CD4-positive, alpha-beta T cell (primary cell): ENCODE data around the gene ZFP69. TPM values are rescaled to one million over a fixed set of nuclear protein-coding genes. Genes with fewer than 3 reads are reported as not detected.

ENCODE experiments used
- ATAC-seq: fragments of 200-7000 bp; cut with Tn5 transposase; one replicate; pipeline ENCODE4 v1.10.0; 2022; ENCODE audit warnings: mild to moderate bottlenecking; ENCODE audit not compliant: poor library complexity
- CTCF ChIA-PET: fragments of 350-600 bp; sonication (Branson Sonifier 250); formaldehyde crosslinking; loops from one replicate; lab custom pipeline; 2021; ENCODE audit warnings: antibody characterized with exemption, inconsistent platforms; lab: Charles Lee
- POLR2A ChIA-PET: fragments of 350-600 bp; sonication (Branson Sonifier 250); formaldehyde crosslinking; loops from one replicate; lab custom pipeline; 2021; ENCODE audit warnings: antibody characterized with exemption, inconsistent platforms; lab: Charles Lee
- DNase-seq, 14 experiments: peaks; one replicate each; pipeline ENCODE4 v3.0.0-alpha.2; 2013 to 2020; ENCODE audit warnings: mixed read lengths in 2 of 14
- H3K27ac ChIP-seq, 2 donors: one replicate each; pipeline versions ENCODE4 v1.5.1 to v1.7.0; 2013; ENCODE audit warnings: low read length in 2 of 2, low read depth in 1 of 2, mild to moderate bottlenecking in 1 of 2
- H3K27me3 ChIP-seq, 2 experiments: 1 replicate in 1 of 2; 2 replicates in 1 of 2; pipeline versions ENCODE4 v1.6.1 to v1.7.0; 2013; ENCODE audit warnings: low read length in 2 of 2, control low read depth in 1 of 2, mild to moderate bottlenecking in 1 of 2, moderate library complexity in 1 of 2; ENCODE audit not compliant: insufficient read depth in 2 of 2, control insufficient read depth in 1 of 2
- H3K36me3 ChIP-seq: one replicate; pipeline ENCODE4 v1.6.1; 2013; ENCODE audit warnings: low read length, control low read depth; ENCODE audit not compliant: insufficient read depth
- H3K4me1 ChIP-seq: one replicate; pipeline ENCODE4 v1.6.1; 2013; ENCODE audit warnings: low read length, control low read depth; ENCODE audit not compliant: insufficient read depth
- H3K4me3 ChIP-seq: one replicate; pipeline ENCODE4 v1.5.1; 2013; ENCODE audit warnings: mild to moderate bottlenecking, low read length, moderate library complexity
- H3K9me3 ChIP-seq, 2 experiments: 1 replicate in 1 of 2; 2 replicates in 1 of 2; pipeline versions ENCODE4 v1.6.1 to v1.7.0; 2013; ENCODE audit warnings: low read length in 2 of 2, mild to moderate bottlenecking in 2 of 2, control low read depth in 1 of 2, moderate library complexity in 1 of 2; ENCODE audit not compliant: control insufficient read depth in 1 of 2, insufficient read depth in 1 of 2
- H3K27ac Mint-ChIP-seq: one replicate; pipeline ENCODE4 v1.8.0; 2020; ENCODE audit warnings: mixed read lengths
- H3K27me3 Mint-ChIP-seq: one replicate; pipeline ENCODE4 v1.8.0; 2021; ENCODE audit warnings: mixed read lengths
- H3K36me3 Mint-ChIP-seq: one replicate; pipeline ENCODE4 v1.8.0; 2021; ENCODE audit warnings: low read depth, mixed read lengths
- H3K4me1 Mint-ChIP-seq: one replicate; pipeline ENCODE4 v1.8.0; 2021; ENCODE audit warnings: low read depth, mixed read lengths
- H3K4me3 Mint-ChIP-seq: one replicate; pipeline ENCODE4 v1.8.0; 2020; ENCODE audit warnings: mild to moderate bottlenecking, mixed read lengths
- H3K9me3 Mint-ChIP-seq: one replicate; pipeline ENCODE4 v1.8.0; 2020; ENCODE audit warnings: mixed read lengths
- intact Hi-C, 2 experiments: fragments of 100-400 bp; cut with DNase I in 1 of 2; cut with micrococcal nuclease in 1 of 2; formaldehyde crosslinking; loops; one replicate each; pipeline versions ENCODE4 v1.15.1 to v1.9.0; 2023 to 2025; cut with DNase I, micrococcal nuclease
- total RNA-seq, 174 experiments: library from RNA in 2 of 174; stranded (reverse) in 2 of 174; gene quantifications; one replicate each; pipeline ENCODE4 v1.2.3 and lab custom pipeline; 2021 to 2026
- TF ChIP-seq, protein P1 (sequence below): fragments of 200-600 bp; IDR thresholded peaks from one replicate; pipeline ENCODE4 v1.8.0; 2022; ENCODE audit warnings: antibody characterized with exemption, mild to moderate bottlenecking

Gene ZFP69
- total RNA-seq, 2 experiments from 2014 or later = 1.1 to 1.4 TPM

DNA sequence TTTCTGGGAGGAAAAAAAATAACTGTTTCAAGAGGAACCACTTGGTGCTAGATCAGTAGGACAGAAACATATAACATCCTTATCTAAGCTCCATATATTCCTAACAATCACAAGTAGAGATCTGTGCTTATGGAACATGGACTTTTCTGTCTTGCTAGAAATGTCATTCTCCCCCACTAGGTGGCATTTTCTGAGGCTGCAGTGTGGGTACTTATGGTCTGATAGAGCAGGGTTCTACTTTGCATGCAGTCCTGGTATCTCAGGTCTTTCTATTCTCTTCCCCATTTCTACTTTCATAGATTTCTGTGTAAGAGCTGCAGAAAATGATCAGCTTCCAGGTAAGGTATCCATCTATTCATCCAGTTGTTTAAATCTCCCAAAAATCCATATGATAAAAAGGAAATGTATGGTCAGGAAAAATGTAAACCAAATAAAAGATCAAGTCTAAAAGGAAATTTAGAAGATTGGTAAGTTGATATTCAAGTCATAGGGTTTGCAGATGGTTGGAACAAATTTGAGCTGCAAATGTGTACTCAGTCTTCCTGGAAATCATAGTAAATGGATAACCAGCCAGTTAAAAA lies 55.8 kb downstream of the ZFP69 start:
- Histone ChIP-seq H3K9me3 (peaks cover 0 to 5% of the 10 kb centered on the region in 2 experiments), H3K4me3 (no peak overlapping the region), H3K36me3 (peaks cover 4% of the 10 kb centered on the region), H3K4me1 (peaks cover 12% of the 10 kb centered on the region), H3K27me3 (no peaks in the 10 kb centered on the region), H3K27ac (no peak overlapping the region)
- DNase-seq (peak in 5 of 14 experiments; percentile 1 to 63 (median 50)), ATAC-seq (no peak)
- TF ChIP-seq, protein P1, sequence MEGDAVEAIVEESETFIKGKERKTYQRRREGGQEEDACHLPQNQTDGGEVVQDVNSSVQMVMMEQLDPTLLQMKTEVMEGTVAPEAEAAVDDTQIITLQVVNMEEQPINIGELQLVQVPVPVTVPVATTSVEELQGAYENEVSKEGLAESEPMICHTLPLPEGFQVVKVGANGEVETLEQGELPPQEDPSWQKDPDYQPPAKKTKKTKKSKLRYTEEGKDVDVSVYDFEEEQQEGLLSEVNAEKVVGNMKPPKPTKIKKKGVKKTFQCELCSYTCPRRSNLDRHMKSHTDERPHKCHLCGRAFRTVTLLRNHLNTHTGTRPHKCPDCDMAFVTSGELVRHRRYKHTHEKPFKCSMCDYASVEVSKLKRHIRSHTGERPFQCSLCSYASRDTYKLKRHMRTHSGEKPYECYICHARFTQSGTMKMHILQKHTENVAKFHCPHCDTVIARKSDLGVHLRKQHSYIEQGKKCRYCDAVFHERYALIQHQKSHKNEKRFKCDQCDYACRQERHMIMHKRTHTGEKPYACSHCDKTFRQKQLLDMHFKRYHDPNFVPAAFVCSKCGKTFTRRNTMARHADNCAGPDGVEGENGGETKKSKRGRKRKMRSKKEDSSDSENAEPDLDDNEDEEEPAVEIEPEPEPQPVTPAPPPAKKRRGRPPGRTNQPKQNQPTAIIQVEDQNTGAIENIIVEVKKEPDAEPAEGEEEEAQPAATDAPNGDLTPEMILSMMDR = peak; percentile 67
- H3K36me3 Mint-ChIP-seq = peaks cover 28% of the 10 kb centered on the region
- CTCF ChIA-PET = interaction anchor here (1.1 to 3.0 kb wide), 7 partner anchors 18 to 159 kb away, joined by 3 to 10 read pairs (median 4); partner anchors contain the start of genes EXO5, NFYC and ZFP69B
- H3K9me3 Mint-ChIP-seq = peaks cover 3% of the 10 kb centered on the region
- intact Hi-C loops = loop anchor here in 1 of 2 experiments (5.0 kb wide), 5 partner anchors 134 to 651 kb away; partner anchors contain the start of genes CAP1, RIMS3, TRIT1 and ZMPSTE24
- peaks cover 28% of the 10 kb centered on the region for H3K4me1 Mint-ChIP-seq
- H3K27ac Mint-ChIP-seq = peak overlapping the region; percentile 78
- POLR2A ChIA-PET = interaction anchor here (0.7 to 2.8 kb wide), 2 partner anchors 55 to 83 kb away, joined by 3 to 13 read pairs; partner anchors contain the start of genes ZFP69 and ZFP69B
- peak overlapping the region; percentile 54 for H3K4me3 Mint-ChIP-seq
- peaks cover 7% of the 10 kb centered on the region for H3K27me3 Mint-ChIP-seq

DNA sequence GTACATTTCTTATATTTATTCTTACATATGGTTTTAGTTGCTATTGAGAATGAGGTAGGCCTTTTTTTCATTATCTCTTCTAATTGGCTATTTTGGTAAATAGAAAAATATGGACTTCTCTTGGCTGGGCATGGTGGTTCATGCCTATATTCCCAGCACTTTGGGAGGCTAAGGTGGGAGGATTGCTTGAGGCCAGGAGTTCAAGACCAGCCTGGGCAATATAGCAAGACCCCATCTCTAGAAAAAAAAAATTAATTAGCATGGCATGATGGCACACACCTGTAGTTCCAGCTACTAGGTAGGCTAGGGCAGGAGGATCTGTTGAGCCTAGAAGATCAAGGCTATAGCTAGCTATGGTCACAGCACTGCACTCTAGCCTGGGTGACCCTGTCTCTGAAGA lies 57.5 kb downstream of the ZFP69 start:
- intact Hi-C loops = loop anchor here in 1 of 2 experiments (5.0 kb wide), 5 partner anchors 133 to 652 kb away; partner anchors contain the start of genes CAP1, RIMS3, TRIT1 and ZMPSTE24

DNA sequence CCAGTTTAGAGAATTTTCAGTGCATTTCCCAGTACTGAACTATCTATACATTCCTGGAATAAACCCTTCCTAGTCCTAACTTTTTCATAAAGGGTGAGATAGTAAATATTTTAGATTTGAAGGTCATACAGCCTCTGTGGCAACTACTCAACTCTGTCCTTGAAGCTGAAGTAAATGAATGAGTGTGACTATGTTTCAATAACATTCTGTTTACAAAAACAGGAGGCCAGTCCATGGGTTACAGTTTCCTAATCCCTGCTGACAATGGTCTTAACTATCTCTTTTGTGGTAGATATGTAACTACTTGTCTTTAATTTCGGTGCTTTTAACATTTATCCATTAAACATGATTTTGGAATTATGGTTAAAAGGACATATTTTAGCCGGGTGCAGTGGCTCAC lies 58.6 kb downstream of the ZFP69 start:
- intact Hi-C loops = no loop called here
- ATAC-seq = no peak
- Mint-ChIP-seq H3K36me3 (peaks cover 43% of the 10 kb centered on the region), H3K4me1 (peaks cover 27% of the 10 kb centered on the region), H3K4me3 (peak overlapping the region; percentile 4), H3K9me3 (peaks cover 3% of the 10 kb centered on the region), H3K27me3 (no peaks in the 10 kb centered on the region), H3K27ac (no peak overlapping the region)
- ChIA-PET CTCF (interaction anchor here (0.6 kb wide), 1 partner anchor 524 kb away, joined by 3 read pairs; no protein-coding TSS in a partner anchor), POLR2A (no interaction called here)
- TF ChIP-seq, protein P1 = no peak
- H3K27me3 ChIP-seq = no peaks in the 10 kb centered on the region
- H3K36me3 ChIP-seq = peaks cover 8% of the 10 kb centered on the region
- no peak overlapping the region for H3K27ac ChIP-seq
- no peak for DNase-seq
- no peaks in the 10 kb centered on the region for H3K9me3 ChIP-seq
- peaks cover 12% of the 10 kb centered on the region for H3K4me1 ChIP-seq
- H3K4me3 ChIP-seq = no peak overlapping the region

More for the DNA sequence above, 57.5 kb downstream of the ZFP69 start:
- ATAC-seq (no peak), DNase-seq (no peak)
- Histone ChIP-seq H3K36me3 (peaks cover 4% of the 10 kb centered on the region), H3K27ac (no peak overlapping the region), H3K27me3 (no peaks in the 10 kb centered on the region), H3K4me1 (peaks cover 12% of the 10 kb centered on the region), H3K4me3 (no peak overlapping the region), H3K9me3 (no peaks in the 10 kb centered on the region)
- POLR2A ChIA-PET = no interaction called here
- TF ChIP-seq, protein P1 = no peak
- Mint-ChIP-seq H3K9me3 (peaks cover 3% of the 10 kb centered on the region), H3K4me1 (peaks cover 28% of the 10 kb centered on the region), H3K36me3 (peaks cover 32% of the 10 kb centered on the region), H3K27me3 (no peaks in the 10 kb centered on the region), H3K27ac (no peak overlapping the region), H3K4me3 (no peak overlapping the region)
- CTCF ChIA-PET = no interaction called here
